Left ventricle myocardium inferior (tissue), 1 donor: ENCODE results near the gene DACT2. TPM values are rescaled to one million over a fixed set of nuclear protein-coding genes. Genes with fewer than 3 reads are reported as not detected.

Experiments used
- DNase-seq: peaks from one replicate; pipeline ENCODE4 v3.0.0-alpha.2; 2020
- H3K27ac ChIP-seq: fragments of 200-600 bp; replicated peaks from 2 replicates; pipeline ENCODE4 v1.8.0; 2021
- H3K27me3 ChIP-seq: fragments of 200-600 bp; 2 replicates; pipeline ENCODE4 v1.8.0; 2021; ENCODE audit warnings: low read depth
- H3K36me3 ChIP-seq: fragments of 200-600 bp; 2 replicates; pipeline ENCODE4 v1.8.0; 2021
- H3K4me1 ChIP-seq: fragments of 200-600 bp; 2 replicates; pipeline ENCODE4 v1.8.0; 2021
- H3K4me3 ChIP-seq: fragments of 200-600 bp; 2 replicates; pipeline ENCODE4 v1.8.0; 2021; ENCODE audit warnings: mild to moderate bottlenecking, moderate library complexity
- H3K9me3 ChIP-seq: fragments of 200-600 bp; replicated peaks from 2 replicates; pipeline ENCODE4 v1.8.0; 2021
- intact Hi-C: fragments of 100-400 bp; cut with micrococcal nuclease; formaldehyde crosslinking; loops from one replicate; pipeline ENCODE4 v1.11.0; 2022
- total RNA-seq: library from RNA; stranded (reverse); fragmentation: NEBNext Ultra II Directional; extraction: Animal tissue kit (Norgen Biotek cat#: 25700); gene quantifications from one replicate; pipeline ENCODE4 v1.2.1, GENCODE V29; 2021
- TF ChIP-seq, protein P1 (sequence below): fragments of 200-600 bp; IDR thresholded peaks from 2 replicates; pipeline ENCODE4 v1.8.0; 2021; ENCODE audit warnings: antibody characterized with exemption, mild to moderate bottlenecking, borderline replicate concordance
- donor health status: DM: no; HTN: yes; CAD: no; lungs with severe emphysema.

Gene DACT2
- total RNA-seq, 1 donor from 2014 or later = 2.3 TPM

GRCh38 chr6:168307695-168308021 is 11.9 kb downstream of the DACT2 start:
- Histone ChIP-seq H3K27me3 (peaks cover 29% of the 10 kb centered on the region), H3K9me3 (no peaks in the 10 kb centered on the region), H3K4me3 (no peak overlapping the region), H3K27ac (no peak overlapping the region), H3K4me1 (no peaks in the 10 kb centered on the region), H3K36me3 (no peaks in the 10 kb centered on the region)
- TF ChIP-seq, protein P1, sequence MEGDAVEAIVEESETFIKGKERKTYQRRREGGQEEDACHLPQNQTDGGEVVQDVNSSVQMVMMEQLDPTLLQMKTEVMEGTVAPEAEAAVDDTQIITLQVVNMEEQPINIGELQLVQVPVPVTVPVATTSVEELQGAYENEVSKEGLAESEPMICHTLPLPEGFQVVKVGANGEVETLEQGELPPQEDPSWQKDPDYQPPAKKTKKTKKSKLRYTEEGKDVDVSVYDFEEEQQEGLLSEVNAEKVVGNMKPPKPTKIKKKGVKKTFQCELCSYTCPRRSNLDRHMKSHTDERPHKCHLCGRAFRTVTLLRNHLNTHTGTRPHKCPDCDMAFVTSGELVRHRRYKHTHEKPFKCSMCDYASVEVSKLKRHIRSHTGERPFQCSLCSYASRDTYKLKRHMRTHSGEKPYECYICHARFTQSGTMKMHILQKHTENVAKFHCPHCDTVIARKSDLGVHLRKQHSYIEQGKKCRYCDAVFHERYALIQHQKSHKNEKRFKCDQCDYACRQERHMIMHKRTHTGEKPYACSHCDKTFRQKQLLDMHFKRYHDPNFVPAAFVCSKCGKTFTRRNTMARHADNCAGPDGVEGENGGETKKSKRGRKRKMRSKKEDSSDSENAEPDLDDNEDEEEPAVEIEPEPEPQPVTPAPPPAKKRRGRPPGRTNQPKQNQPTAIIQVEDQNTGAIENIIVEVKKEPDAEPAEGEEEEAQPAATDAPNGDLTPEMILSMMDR = no peak
- no peak for DNase-seq
- intact Hi-C loops = no loop called here

DNA sequence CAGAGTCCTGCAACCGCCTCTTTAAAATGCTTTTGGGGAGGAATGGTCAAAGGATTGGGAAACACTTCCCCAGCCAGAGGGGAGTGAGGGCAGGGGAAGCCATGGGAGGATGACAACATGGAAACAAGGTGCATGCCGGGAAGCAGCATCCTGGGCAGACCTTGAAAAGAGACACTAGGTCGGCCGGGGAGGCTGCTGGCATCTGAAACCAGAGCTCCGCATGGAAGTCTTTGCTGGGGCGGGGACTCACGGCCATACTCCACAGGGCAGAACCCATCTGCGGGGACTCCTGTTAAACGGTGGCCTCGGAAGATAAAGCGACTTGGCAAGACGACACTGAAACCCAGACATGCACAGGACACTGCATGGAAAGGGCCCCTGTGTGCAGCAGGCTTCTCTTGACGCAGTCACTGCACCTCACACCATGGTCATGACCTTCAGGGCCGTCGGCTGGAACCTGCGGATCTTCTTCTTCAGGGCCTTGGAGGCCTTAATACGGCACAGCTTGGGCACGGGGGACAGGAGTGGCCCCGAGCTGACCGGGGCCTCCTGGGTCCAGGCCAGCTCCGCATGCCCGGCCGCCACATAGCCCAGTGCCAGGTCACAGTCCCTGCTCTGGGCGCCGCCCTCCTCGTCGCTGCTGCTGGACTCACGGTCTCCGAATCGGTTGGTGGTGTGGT is 12.4 kb downstream of the DACT2 start:
- no peak overlapping the region for H3K4me3 ChIP-seq
- H3K27me3 ChIP-seq = peaks cover 34% of the 10 kb centered on the region
- TF ChIP-seq, protein P1 = no peak
- no peaks in the 10 kb centered on the region for H3K36me3 ChIP-seq
- no peaks in the 10 kb centered on the region for H3K9me3 ChIP-seq
- DNase-seq = no peak
- no peak overlapping the region for H3K27ac ChIP-seq
- intact Hi-C loops = no loop called here
- H3K4me1 ChIP-seq = no peaks in the 10 kb centered on the region

- no peak for DNase-seq
- no peaks in the 10 kb centered on the region for H3K9me3 ChIP-seq
- H3K36me3 ChIP-seq = no peaks in the 10 kb centered on the region
- intact Hi-C loops = no loop called here
- H3K4me1 ChIP-seq = no peaks in the 10 kb centered on the region
- TF ChIP-seq, protein P1 = no peak
- no peak overlapping the region for H3K27ac ChIP-seq
- no peak overlapping the region for H3K4me3 ChIP-seq
- peaks cover 44% of the 10 kb centered on the region for H3K27me3 ChIP-seq
Observed at GRCh38 chr6:168305863-168306262, 13.7 kb downstream of the DACT2 start.

DNA sequence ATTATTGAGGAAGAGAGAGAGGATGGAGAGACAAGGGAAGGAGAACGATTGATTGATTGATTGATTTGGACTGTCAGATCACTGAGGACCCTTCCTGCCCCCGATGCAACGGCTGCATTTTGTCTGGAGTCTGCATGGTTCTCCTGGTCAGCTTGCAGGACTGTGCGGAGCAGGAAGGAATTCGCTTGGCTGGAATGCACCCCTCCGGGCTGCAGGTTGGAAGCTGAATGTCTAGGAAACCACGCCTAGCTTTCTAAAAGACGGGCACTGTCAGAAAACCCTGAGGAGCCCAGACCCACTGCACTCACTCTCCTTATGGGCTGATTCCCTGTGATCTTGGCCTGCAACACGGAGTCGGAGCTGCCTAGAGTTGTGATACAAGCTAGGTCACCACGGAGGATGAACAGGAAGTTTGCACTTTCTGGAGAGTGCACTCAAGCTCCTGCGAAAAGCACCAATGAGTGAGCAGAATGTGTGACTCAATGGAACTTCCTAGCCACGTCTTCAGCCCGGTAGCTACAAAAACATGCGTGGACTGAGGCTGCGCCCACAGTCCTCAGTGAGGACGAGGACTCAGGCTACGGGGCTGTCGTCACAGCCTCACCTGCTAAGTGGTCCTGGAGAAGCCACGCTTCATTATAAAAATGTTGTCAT is 14.4 kb downstream of the DACT2 start:
- TF ChIP-seq, protein P1 = no peak
- DNase-seq = no peak
- H3K4me1 ChIP-seq = no peaks in the 10 kb centered on the region

GRCh38 chr6:168304752-168305015 is 14.9 kb downstream of the DACT2 start:
- H3K9me3 ChIP-seq = no peaks in the 10 kb centered on the region
- H3K4me1 ChIP-seq = no peaks in the 10 kb centered on the region
- H3K27ac ChIP-seq = no peak overlapping the region
- peaks cover 53% of the 10 kb centered on the region for H3K27me3 ChIP-seq
- no peak for DNase-seq
- TF ChIP-seq, protein P1 = no peak
- no peak overlapping the region for H3K4me3 ChIP-seq
- intact Hi-C loops = no loop called here
- no peaks in the 10 kb centered on the region for H3K36me3 ChIP-seq

More for the DNA sequence above, 14.4 kb downstream of the DACT2 start:
- Histone ChIP-seq H3K27ac (no peak overlapping the region), H3K36me3 (no peaks in the 10 kb centered on the region), H3K4me3 (no peak overlapping the region), H3K9me3 (no peaks in the 10 kb centered on the region), H3K27me3 (peaks cover 48% of the 10 kb centered on the region)
- intact Hi-C loops = no loop called here
